H1 (cell line): Measurements from ENCODE around the gene SCN2A. TPM values are rescaled to one million over a fixed set of nuclear protein-coding genes. Genes with fewer than 3 reads are reported as not detected.

Source experiments
- CTCF ChIA-PET: fragments of 300-600 bp; sonication (Branson Sonifier 250); formaldehyde crosslinking; loops from one replicate; lab custom pipeline; 2021; ENCODE audit not compliant: partially characterized antibody; lab: Charles Lee
- POLR2A ChIA-PET: fragments of 300-600 bp; sonication (Branson Sonifier 250); formaldehyde crosslinking; loops from one replicate; lab custom pipeline; 2021; ENCODE audit warnings: inconsistent platforms; ENCODE audit not compliant: partially characterized antibody; lab: Charles Lee
- DNase-seq, 2 experiments: peaks; one replicate each; pipeline versions ENCODE4 v3.0.0 to v3.0.0-alpha.2; 2010 to 2022; ENCODE audit warnings: low spot score in 2 of 2, low read depth in 1 of 2, mixed read lengths in 1 of 2
- FAIRE-seq: peaks from 2 replicates; lab custom pipeline; 2011; peaks lifted over from hg19 to GRCh38; lab: Jason Lieb, UNC
- H2AFZ ChIP-seq: 2 replicates; pipeline ENCODE4 v1.8.1; 2012; ENCODE audit warnings: low read length, inconsistent platforms
- H2AK5ac ChIP-seq: 2 replicates; pipeline ENCODE4 v1.6.1; 2013; ENCODE audit warnings: low read depth, low read length
- H2BK120ac ChIP-seq: replicated peaks from 2 replicates; pipeline ENCODE3; 2013; ENCODE audit warnings: low read depth, low read length, inconsistent platforms
- H2BK12ac ChIP-seq: 2 replicates; pipeline ENCODE4 v1.6.1; 2013; ENCODE audit warnings: low read depth, low read length
- H2BK15ac ChIP-seq: 2 replicates; pipeline ENCODE4 v1.6.1; 2013; ENCODE audit warnings: low read length
- H2BK20ac ChIP-seq: 2 replicates; pipeline ENCODE4 v1.6.1; 2013; ENCODE audit warnings: low read length
- H2BK5ac ChIP-seq: 2 replicates; pipeline ENCODE4 v1.6.1; 2013; ENCODE audit warnings: low read depth, low read length
- H3K14ac ChIP-seq: 2 replicates; pipeline ENCODE4 v1.6.1; 2013; ENCODE audit warnings: inconsistent platforms; ENCODE audit not compliant: insufficient read length
- H3K18ac ChIP-seq: 2 replicates; pipeline ENCODE4 v1.6.1; 2013; ENCODE audit warnings: low read length; ENCODE audit errors: extremely low read depth
- H3K23ac ChIP-seq: 2 replicates; pipeline ENCODE4 v1.6.1; 2013; ENCODE audit warnings: inconsistent platforms; ENCODE audit not compliant: insufficient read length
- H3K23me2 ChIP-seq: 2 replicates; pipeline ENCODE4 v1.6.1; 2013; ENCODE audit warnings: low read depth, low read length
- H3K27ac ChIP-seq: 2 replicates; pipeline ENCODE4 v1.6.1; 2011; ENCODE audit warnings: low read depth, low read length, inconsistent platforms
- H3K27me3 ChIP-seq, 4 experiments: replicated peaks in 1 of 4; 1 replicate in 1 of 4; 2 replicates in 3 of 4; pipeline versions ENCODE4 v1.6.1 to v1.8.1; 2011 to 2013; ENCODE audit warnings: low read length in 3 of 4, mild to moderate bottlenecking in 3 of 4, inconsistent platforms in 2 of 4, mixed read lengths in 2 of 4, moderate library complexity in 1 of 4; ENCODE audit not compliant: control insufficient read depth in 3 of 4, insufficient read depth in 3 of 4; ENCODE audit errors: extremely low read depth in 1 of 4
- H3K36me3 ChIP-seq, 4 experiments: 2 replicates each; pipeline versions ENCODE4 v1.6.1 to v1.8.1; 2011 to 2013; ENCODE audit warnings: mild to moderate bottlenecking in 4 of 4, low read length in 3 of 4, moderate library complexity in 2 of 4, control low read depth in 1 of 4, inconsistent platforms in 1 of 4; ENCODE audit not compliant: insufficient read depth in 4 of 4, control insufficient read depth in 2 of 4
- H3K4ac ChIP-seq: replicated peaks from 2 replicates; pipeline ENCODE3; 2013; ENCODE audit warnings: low read length, low read depth, mixed read lengths, inconsistent platforms; ENCODE audit not compliant: insufficient read length
- H3K4me1 ChIP-seq, 4 experiments: replicated peaks in 1 of 4; 1 replicate in 1 of 4; 2 replicates in 3 of 4; pipeline versions ENCODE4 v1.6.1 to v1.8.1; 2011 to 2013; ENCODE audit warnings: low read length in 3 of 4, inconsistent platforms in 2 of 4, mixed read lengths in 1 of 4; ENCODE audit not compliant: insufficient read depth in 4 of 4, control insufficient read depth in 3 of 4
- H3K4me2 ChIP-seq, 2 experiments: 2 replicates each; pipeline versions ENCODE4 v1.6.1 to v1.8.1; 2011 to 2013; ENCODE audit warnings: low read depth in 2 of 2, low read length in 2 of 2, control low read depth in 1 of 2, inconsistent platforms in 1 of 2, mild to moderate bottlenecking in 1 of 2; ENCODE audit not compliant: insufficient read depth in 1 of 2
- H3K4me3 ChIP-seq, 4 experiments: fragments of 200-600, 300-600 bp in 1 of 4; sonication (generic), shearing (Covaris generic), sonication (Bioruptor Twin) in 1 of 4; 2 replicates each; pipeline versions ENCODE4 v1.5.1 to v1.8.1; 2011 to 2016; ENCODE audit warnings: low read length in 4 of 4, low read depth in 3 of 4, control low read depth in 2 of 4, inconsistent platforms in 2 of 4, mild to moderate bottlenecking in 2 of 4, mixed read lengths in 1 of 4, moderate library complexity in 1 of 4; ENCODE audit not compliant: insufficient read depth in 2 of 4; ENCODE audit errors: extremely low read depth in 1 of 4
- H3K56ac ChIP-seq: replicated peaks from 2 replicates; pipeline ENCODE3; 2013; ENCODE audit warnings: low read depth, mild to moderate bottlenecking, mixed read lengths, low read length, inconsistent platforms; ENCODE audit not compliant: insufficient read length
- H3K79me1 ChIP-seq: 2 replicates; pipeline ENCODE4 v1.6.1; 2013; ENCODE audit warnings: low read depth, low read length, control low read depth
- H3K79me2 ChIP-seq, 2 experiments: 2 replicates each; pipeline versions ENCODE4 v1.6.1 to v1.8.1; 2012 to 2013; ENCODE audit warnings: low read length in 2 of 2, mild to moderate bottlenecking in 2 of 2, inconsistent platforms in 1 of 2; ENCODE audit not compliant: insufficient read depth in 2 of 2, control insufficient read depth in 1 of 2
- H3K9ac ChIP-seq, 4 experiments: replicated peaks in 1 of 4; 1 replicate in 1 of 4; 2 replicates in 3 of 4; pipeline versions ENCODE4 v1.6.1 to v1.8.1; 2011 to 2013; ENCODE audit warnings: low read depth in 3 of 4, low read length in 3 of 4, control low read depth in 2 of 4, mild to moderate bottlenecking in 2 of 4, moderate library complexity in 2 of 4, inconsistent platforms in 1 of 4; ENCODE audit errors: extremely low read depth in 1 of 4
- H3K9me3 ChIP-seq, 2 experiments: 2 replicates each; pipeline versions ENCODE4 v1.6.1 to v1.8.1; 2012 to 2013; ENCODE audit warnings: mild to moderate bottlenecking in 2 of 2, moderate library complexity in 2 of 2, control low read depth in 1 of 2, inconsistent platforms in 1 of 2, low read depth in 1 of 2, low read length in 1 of 2, mixed read lengths in 1 of 2; ENCODE audit not compliant: insufficient read depth in 2 of 2
- H4K20me1 ChIP-seq, 2 experiments: replicated peaks in 1 of 2; 2 replicates each; pipeline versions ENCODE3 to v1.8.1; 2011 to 2013; ENCODE audit warnings: inconsistent platforms in 2 of 2, low read length in 2 of 2, mild to moderate bottlenecking in 1 of 2; ENCODE audit not compliant: insufficient read depth in 2 of 2, control insufficient read depth in 1 of 2
- H4K5ac ChIP-seq: 2 replicates; pipeline ENCODE4 v1.6.1; 2013; ENCODE audit warnings: low read length, low read depth, mixed read lengths, inconsistent platforms; ENCODE audit not compliant: insufficient read length
- H4K8ac ChIP-seq: 2 replicates; pipeline ENCODE4 v1.8.0; 2013; ENCODE audit warnings: mild to moderate bottlenecking, moderate library complexity, low read length, inconsistent platforms; ENCODE audit not compliant: insufficient read depth; ENCODE audit errors: extremely low read depth
- H4K91ac ChIP-seq: replicated peaks from 2 replicates; pipeline ENCODE3; 2013; ENCODE audit warnings: low read length, mixed read lengths, inconsistent platforms; ENCODE audit not compliant: insufficient read length
- CREB1 ChIP-seq: IDR thresholded peaks from 2 replicates; pipeline ENCODE4 v1.6.1; 2012; ENCODE audit warnings: inconsistent platforms
- FOSL1 ChIP-seq: IDR thresholded peaks from 2 replicates; pipeline ENCODE4 v1.6.1; 2011; ENCODE audit warnings: mild to moderate bottlenecking, low read depth, low read length, moderate library complexity; ENCODE audit not compliant: insufficient read depth
- HDAC2 ChIP-seq, 2 experiments: fragments of 300-600 bp in 1 of 2; sonication (generic) in 1 of 2; IDR thresholded peaks; 2 replicates each; pipeline ENCODE4 v1.6.1; 2011 to 2012; ENCODE audit warnings: low read depth in 2 of 2, low read length in 2 of 2, mild to moderate bottlenecking in 2 of 2, moderate library complexity in 2 of 2, borderline replicate concordance in 1 of 2, inconsistent platforms in 1 of 2
- HDAC6 ChIP-seq: IDR thresholded peaks from one replicate; pipeline ENCODE4 v1.7.1; 2012; ENCODE audit warnings: low read depth, mild to moderate bottlenecking, inconsistent platforms, low read length, moderate library complexity
- JUN ChIP-seq: IDR thresholded peaks from 2 replicates; pipeline ENCODE4 v1.6.1; 2011; ENCODE audit warnings: low read depth, mild to moderate bottlenecking, improper control_type of control experiment, low read length
- NANOG ChIP-seq: IDR thresholded peaks from 2 replicates; pipeline ENCODE4 v1.6.1; 2011; ENCODE audit warnings: low read length, low read depth, mild to moderate bottlenecking, inconsistent platforms; ENCODE audit not compliant: insufficient read depth, poor library complexity, severe bottlenecking
- PHF8 ChIP-seq: fragments of 200-600 bp; sonication (generic); conservative IDR thresholded peaks from 2 replicates; pipeline ENCODE4 v1.7.1; 2012; ENCODE audit warnings: low read depth, mild to moderate bottlenecking, inconsistent platforms, low read length, moderate library complexity
- POLR2A ChIP-seq, 2 experiments: IDR thresholded peaks; 1 replicate in 1 of 2; 2 replicates in 1 of 2; pipeline ENCODE4 v1.6.1; 2011; ENCODE audit warnings: low read depth in 2 of 2, low read length in 2 of 2, mild to moderate bottlenecking in 2 of 2; ENCODE audit errors: control extremely low read depth in 1 of 2
- SIN3A ChIP-seq, 2 experiments: IDR thresholded peaks in 1 of 2; conservative IDR thresholded peaks in 1 of 2; 2 replicates each; pipeline ENCODE4 v1.6.1; 2011 to 2012; ENCODE audit warnings: low read length in 2 of 2, improper control_type of control experiment in 1 of 2, low read depth in 1 of 2, mild to moderate bottlenecking in 1 of 2
- SP1 ChIP-seq: IDR thresholded peaks from 2 replicates; pipeline ENCODE4 v1.6.1; 2011; ENCODE audit warnings: low read depth, low read length
- YY1 ChIP-seq: IDR thresholded peaks from 2 replicates; pipeline ENCODE4 v1.6.1; 2011; ENCODE audit warnings: low read depth, mild to moderate bottlenecking, low read length
- ZNF274 ChIP-seq: IDR thresholded peaks from 2 replicates; pipeline ENCODE4 v1.7.0; 2012; ENCODE audit warnings: low read length, borderline replicate concordance; ENCODE audit errors: extremely low read depth
- WGBS, 2 experiments: shearing (Covaris generic) in 1 of 2; methylation state at CpG; one replicate each; pipeline versions ENCODE4 v1.1.6 to v1.1.7; 2013 to 2015; ENCODE audit warnings: low lambda C conversion rate in 2 of 2, mixed read lengths in 2 of 2, inconsistent platforms in 1 of 2, low coverage in 1 of 2, missing lambda C conversion rate in 1 of 2; ENCODE audit not compliant: insufficient replicate concordance in 2 of 2, insufficient coverage in 1 of 2, insufficient read length in 1 of 2; ENCODE audit errors: extremely low coverage in 1 of 2, missing lambda C conversion rate in 1 of 2; 5-methylcytosine and 5-hydroxymethylcytosine counted together
- polyA plus RNA-seq, 7 experiments: library from polyadenylated mRNA; depleted of rRNA in 3 of 7; stranded (reverse) in 5 of 7; unstranded in 2 of 7; fragments of >200 nt in 5 of 7; fragments of 200-250 nt in 2 of 7; gene quantifications; 1 replicate in 5 of 7; 2 replicates in 1 of 7; 4 replicates in 1 of 7; pipeline versions ENCODE4 v1.2.1 to v1.2.3, GENCODE V29; 2011 to 2013; ENCODE audit warnings: missing spikeins in 2 of 7, mixed read lengths in 2 of 7
- total RNA-seq: library from RNA; stranded (reverse); fragmentation: NEBNext Ultra II Directional; extraction: Animal tissue kit (Norgen Biotek cat#: 25700); gene quantifications from 2 replicates; pipeline ENCODE4 v1.2.1, GENCODE V29; 2021
- TF ChIP-seq, protein P1 (sequence below): IDR thresholded peaks from 2 replicates; pipeline ENCODE4 v1.6.1; 2012; ENCODE audit warnings: inconsistent platforms

Gene SCN2A
- total and polyA plus RNA-seq, 2 of the 8 experiments (the other 6 are each of a cell fraction or from before 2014, with no cell fraction given), result 0.18 to 1.1 TPM

DNA sequence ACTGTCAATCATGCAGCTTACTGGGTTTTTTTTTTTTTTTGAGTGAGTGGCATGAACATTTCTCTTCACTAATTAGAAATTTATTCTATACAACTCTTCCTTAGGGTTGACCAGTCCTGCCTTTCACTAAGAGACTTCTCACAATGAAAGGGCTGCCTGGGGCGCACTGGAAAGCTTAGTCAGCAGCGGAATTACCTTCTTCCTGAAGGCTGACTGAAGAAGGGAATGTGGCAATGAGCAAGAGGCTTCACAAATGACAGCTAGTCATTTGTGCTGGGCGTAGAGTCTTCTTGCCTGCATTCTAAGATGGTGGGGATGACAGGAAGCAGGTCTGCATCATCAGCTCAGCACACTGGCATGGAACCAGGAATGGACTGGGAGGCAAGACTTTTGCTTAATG is 19.7 kb upstream of the SCN2A start:
- Histone ChIP-seq H3K27ac (no peak overlapping the region), H4K8ac (no peak overlapping the region), H4K91ac (no peak overlapping the region), H2BK15ac (no peak overlapping the region), H2BK120ac (no peak overlapping the region), H3K4me1 (no peaks in the 10 kb centered on the region), H3K79me1 (no peaks in the 10 kb centered on the region), H3K23me2 (no peaks in the 10 kb centered on the region), H2BK5ac (no peak overlapping the region), H3K14ac (no peak overlapping the region), H3K4me3 (no peak overlapping the region), H2BK20ac (no peak overlapping the region), H3K79me2 (no peaks in the 10 kb centered on the region), H3K9ac (no peak overlapping the region), H3K18ac (no peak overlapping the region), H2AFZ (no peak overlapping the region), H3K4ac (no peak overlapping the region), H4K5ac (no peak overlapping the region), H3K9me3 (no peaks in the 10 kb centered on the region), H3K27me3 (no peaks in the 10 kb centered on the region), H3K56ac (no peak overlapping the region), H4K20me1 (no peaks in the 10 kb centered on the region), H2AK5ac (no peak overlapping the region), H3K23ac (no peak overlapping the region), H3K36me3 (no peaks in the 10 kb centered on the region), H3K4me2 (no peak overlapping the region), H2BK12ac (no peak overlapping the region)
- 78% methylated on average over 3 of the region's 3 CpGs; no CpG with 5 or more reads in 1 of the 2 experiments for WGBS, 2 experiments
- CTCF ChIA-PET, result interaction anchor here (0.6 to 2.4 kb wide), 7 partner anchors 11 to 226 kb away, joined by 3 to 12 read pairs (median 6); partner anchors contain the start of genes SCN2A and SCN3A
- no peak for DNase-seq
- POLR2A ChIA-PET, result no interaction called here
- FAIRE-seq, result no peak
- TF ChIP-seq HDAC2 (IDR thresholded peaks at IDR 0.05; ENCODE audit: borderline replicate concordance in 1 of 2, low read depth in 2 of 2, low read length in 2 of 2), result no peak
- TF ChIP-seq YY1, result no peak
- TF ChIP-seq SIN3A (conservative IDR thresholded peaks at IDR 0.05 in 1 of 2, IDR thresholded peaks at IDR 0.05 in 1 of 2; ENCODE audit: low read depth in 1 of 2, low read length in 2 of 2), result no peak
- TF ChIP-seq, protein P1, sequence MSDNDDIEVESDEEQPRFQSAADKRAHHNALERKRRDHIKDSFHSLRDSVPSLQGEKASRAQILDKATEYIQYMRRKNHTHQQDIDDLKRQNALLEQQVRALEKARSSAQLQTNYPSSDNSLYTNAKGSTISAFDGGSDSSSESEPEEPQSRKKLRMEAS, result no peak
- TF ChIP-seq SP1, result no peak
- TF ChIP-seq POLR2A (IDR thresholded peaks at IDR 0.05; ENCODE audit: control extremely low read depth in 1 of 2, low read depth in 2 of 2, low read length in 2 of 2), result no peak
- TF ChIP-seq JUN, result no peak
- no peak for TF ChIP-seq FOSL1
- TF ChIP-seq HDAC6, result no peak
- no peak for TF ChIP-seq PHF8
- no peak for TF ChIP-seq CREB1
- no peak for TF ChIP-seq ZNF274
- no peak for TF ChIP-seq NANOG
